Stimulated activated CD4-positive, alpha-beta T cell treated with anti-CD3 and anti-CD28 coated beads, Interleukin-15, amount 100 ng/mL, for 1 hour (primary cell): Measurements from ENCODE around the gene ACHE.

ENCODE experiments used
- DNase-seq, 2 donors: peaks; one replicate each; pipeline ENCODE4 v3.0.0-alpha.2; 2020; ENCODE audit warnings: low read depth in 1 of 2, low spot score in 1 of 2

ACHE gene

GRCh38 chr7:100886142-100886935, 9.3 kb downstream of the ACHE start:
- no peak for DNase-seq

- no peak for DNase-seq
Observed at GRCh38 chr7:100885440-100886141, 10.1 kb downstream of the ACHE start.

- DNase-seq, result no peak
Observed at GRCh38 chr7:100884736-100885439, 10.8 kb downstream of the ACHE start.

- no peak for DNase-seq
Observed at GRCh38 chr7:100882785-100883526, 12.7 kb downstream of the ACHE start.

- DNase-seq, result no peak
Observed at GRCh38 chr7:100882201-100882600, 13.5 kb downstream of the ACHE start.

- DNase-seq, result no peak
Observed at GRCh38 chr7:100881136-100881535, 14.6 kb downstream of the ACHE start.

GRCh38 chr7:100880645-100881044, 15.0 kb downstream of the ACHE start:
- no peak for DNase-seq

GRCh38 chr7:100879685-100880261, 15.9 kb downstream of the ACHE start:
- no peak for DNase-seq

- DNase-seq, result no peak
Observed at GRCh38 chr7:100878685-100879084, 17.0 kb downstream of the ACHE start.

GRCh38 chr7:100878013-100878412, 17.7 kb downstream of the ACHE start:
- no peak for DNase-seq

- DNase-seq, result no peak
Observed at GRCh38 chr7:100875356-100875751, 20.3 kb downstream of the ACHE start.

GRCh38 chr7:100874577-100875355, 20.9 kb downstream of the ACHE start, which contains the start of gene SRRT:
Gene SRRT (plus strand): TSS chr7:100875103. CDS start chr7:100875591, 488 bp downstream.
- DNase-seq, result peak; percentile 95

- DNase-seq, result no peak
Observed at GRCh38 chr7:100874300-100874576, 21.4 kb downstream of the ACHE start.

GRCh38 chr7:100873599-100874299, 21.9 kb downstream of the ACHE start:
- DNase-seq, result no peak

GRCh38 chr7:100867776-100868485, 27.8 kb downstream of the ACHE start:
- no peak for DNase-seq

GRCh38 chr7:100867040-100867775, 28.5 kb downstream of the ACHE start, which contains the start of gene TRIP6:
Gene TRIP6 (plus strand): TSS chr7:100867387. CDS start chr7:100867498, 111 bp downstream.
- DNase-seq, result peak in 1 of 2 donors; percentile 53

- no peak for DNase-seq
Observed at GRCh38 chr7:100866729-100867039, 29.0 kb downstream of the ACHE start.
